GM20000 (cell line): ENCODE data around the gene HYI.

Experiments used
- DNase-seq: peaks from one replicate; pipeline ENCODE4 v3.0.0; 2012; ENCODE audit warnings: low spot score
- CTCF ChIP-seq: IDR thresholded peaks from 2 replicates; pipeline ENCODE4 v1.5.1; 2012; ENCODE audit warnings: mild to moderate bottlenecking, control low read depth; ENCODE audit errors: extremely low read depth, missing control alignments

HYI gene

GRCh38 chr1:43450251-43450941 is 3.3 kb downstream of the HYI start:
- TF ChIP-seq CTCF = no peak
- DNase-seq = no peak

GRCh38 chr1:43449708-43450069 is 4.0 kb downstream of the HYI start:
- TF ChIP-seq CTCF = no peak
- no peak for DNase-seq

- TF ChIP-seq CTCF = no peak
- no peak for DNase-seq
Measured at GRCh38 chr1:43448955-43449707, 4.6 kb downstream of the HYI start.

GRCh38 chr1:43447891-43448708 is 5.6 kb downstream of the HYI start:
- no peak for DNase-seq
- TF ChIP-seq CTCF = no peak

- no peak for TF ChIP-seq CTCF
- DNase-seq = no peak
Measured at GRCh38 chr1:43446881-43447835, 6.6 kb downstream of the HYI start.

GRCh38 chr1:43446388-43446740 is 7.4 kb downstream of the HYI start:
- TF ChIP-seq CTCF = no peak
- DNase-seq = no peak
